K562 (cell line): ENCODE measurements around the gene RXRB. TPM values are rescaled to one million over a fixed set of nuclear protein-coding genes. Genes with fewer than 3 reads are reported as not detected.
A peak's percentile ranks its signal among the peaks of the same experiment; 100 is the strongest.

Source experiments
- ARID4B ChIP-seq: sonication (generic); formaldehyde crosslinking; IDR thresholded peaks from 2 replicates; pipeline ENCODE4 v1.8.0; 2022; ENCODE audit warnings: mild to moderate bottlenecking, missing genetic modification reagents
- CEBPB ChIP-seq: fragments of 450-650 bp; IDR thresholded peaks from 2 replicates; pipeline ENCODE4 v1.6.1; 2016; ENCODE audit warnings: missing genetic modification characterization, missing compliant biosample characterization
- HDAC2 ChIP-seq: fragments of 450-650 bp; IDR thresholded peaks from 2 replicates; pipeline ENCODE4 v1.6.1; 2016; ENCODE audit warnings: mild to moderate bottlenecking
- HDAC8 ChIP-seq: fragments of 450-650 bp; IDR thresholded peaks from 2 replicates; pipeline ENCODE4 v1.6.1; 2016; ENCODE audit warnings: mild to moderate bottlenecking, missing genetic modification characterization, moderate library complexity, missing compliant biosample characterization
- IFI16 ChIP-seq: fragments of 250-450 bp; sonication (Bioruptor Pico); IDR thresholded peaks from 2 replicates; pipeline ENCODE4 v2.1.2; 2022; ENCODE audit warnings: mild to moderate bottlenecking, inconsistent platforms
- JUN ChIP-seq, 2 experiments: sonication (generic) in 1 of 2; formaldehyde crosslinking in 1 of 2; IDR thresholded peaks; 2 replicates each; pipeline versions ENCODE4 v1.6.1 to v1.8.0; 2012 to 2022; ENCODE audit warnings: borderline replicate concordance in 2 of 2, mild to moderate bottlenecking in 2 of 2, improper control_type of control experiment in 1 of 2, low read depth in 1 of 2, low read length in 1 of 2, missing genetic modification reagents in 1 of 2
- LARP7 ChIP-seq: fragments of 450-650 bp; IDR thresholded peaks from 2 replicates; pipeline ENCODE4 v1.6.1; 2016
- MAFK ChIP-seq: IDR thresholded peaks from 2 replicates; pipeline ENCODE4 v1.6.1; 2011; ENCODE audit warnings: low read length, improper control_type of control experiment
- MEF2A ChIP-seq: IDR thresholded peaks from 2 replicates; pipeline ENCODE4 v1.6.1; 2011; ENCODE audit warnings: low read depth, mild to moderate bottlenecking, low read length, moderate library complexity; ENCODE audit not compliant: control insufficient read depth
- MYNN ChIP-seq, 2 experiments: sonication (generic); formaldehyde crosslinking in 1 of 2; IDR thresholded peaks; 2 replicates each; pipeline versions ENCODE4 v1.5.0 to v1.6.1; 2016 to 2020; ENCODE audit warnings: antibody characterized with exemption in 1 of 2, missing genetic modification reagents in 1 of 2
- RB1 ChIP-seq: fragments of 450-650 bp; IDR thresholded peaks from 2 replicates; pipeline ENCODE4 v1.6.1; 2017; ENCODE audit warnings: low read depth, mild to moderate bottlenecking
- SMARCC2 ChIP-seq: fragments of 450-650 bp; IDR thresholded peaks from 2 replicates; pipeline ENCODE4 v1.6.1; 2017; ENCODE audit warnings: antibody characterized with exemption, moderate library complexity, mild to moderate bottlenecking, low read depth
- SP1 ChIP-seq: sonication (generic); formaldehyde crosslinking; IDR thresholded peaks from 2 replicates; pipeline ENCODE4 v1.8.1; 2022; ENCODE audit warnings: mild to moderate bottlenecking, missing genetic modification reagents
- TARDBP ChIP-seq: fragments of 450-650 bp; IDR thresholded peaks from 2 replicates; pipeline ENCODE4 v1.6.1; 2016
- TBP ChIP-seq: optimal IDR thresholded peaks from 2 replicates; pipeline ENCODE3; 2011; ENCODE audit warnings: low read depth, low read length, improper control_type of control experiment
- ZNF134 ChIP-seq: fragments of 250-450 bp; sonication (Bioruptor Pico); conservative IDR thresholded peaks from 2 replicates; pipeline ENCODE4 v1.4.0; 2020
- polyA plus RNA-seq, 8 experiments: library from polyadenylated mRNA; depleted of rRNA in 4 of 8; stranded (reverse) in 5 of 8; unstranded in 3 of 8; fragments of >200 nt; fragmentation: Nextera tagmentation in 2 of 8; fragmentation: Illumina TruSeq in 1 of 8; extraction: Ambion mirVana in 2 of 8; extraction: Trizol in 1 of 8; gene quantifications; 2 replicates each; pipeline versions ENCODE4 v1.2.1 to v1.2.3, GENCODE V29; 2011 to 2014; ENCODE audit warnings: inconsistent platforms in 1 of 8, missing spikeins in 1 of 8
- total RNA-seq, 7 experiments: library from RNA; depleted of rRNA in 6 of 7; stranded (reverse); fragments of >200 nt in 6 of 7; fragmentation: Illumina TruSeq in 2 of 7; extraction: Trizol in 2 of 7; gene quantifications; 2 replicates each; pipeline versions ENCODE4 v1.2.1 to v1.2.3, GENCODE V29; 2011 to 2021; ENCODE audit warnings: low replicate concordance in 1 of 7
- TF ChIP-seq, protein P1 (sequence below), 2 experiments: IDR thresholded peaks in 1 of 2; conservative IDR thresholded peaks in 1 of 2; 2 replicates each; pipeline ENCODE4 v1.6.1; 2016; ENCODE audit warnings: low read depth in 2 of 2, mild to moderate bottlenecking in 1 of 2, missing compliant biosample characterization in 1 of 2, missing genetic modification characterization in 1 of 2, moderate library complexity in 1 of 2
- TF ChIP-seq, protein P2 (sequence below): fragments of 150-350 bp; IDR thresholded peaks from 2 replicates; pipeline ENCODE4 v1.6.1; 2014; ENCODE audit warnings: low read depth, mild to moderate bottlenecking, low read length, borderline replicate concordance

RXRB gene
- total and polyA plus RNA-seq, 9 of the 15 experiments (the other 6 are each of a cell fraction or from before 2014, with no cell fraction given): 0.76 to 35.5 (median 18.4) TPM

GRCh38 chr6:33207552-33208090 lies 7.2 kb upstream of the RXRB start (continued):
- no peak for TF ChIP-seq JUN (IDR thresholded peaks at IDR 0.05; ENCODE audit: borderline replicate concordance, low read depth, low read length)
- peak; percentile 11; the same call in 1 of the 2 replicates for TF ChIP-seq JUN (CRISPR knock-in tag; IDR thresholded peaks at IDR 0.05; ENCODE audit: borderline replicate concordance)
- TF ChIP-seq SMARCC2: peak; percentile 21; the same call in 1 of the 2 replicates
- TF ChIP-seq MAFK: no peak
- no peak for TF ChIP-seq HDAC2
- TF ChIP-seq, protein P1, sequence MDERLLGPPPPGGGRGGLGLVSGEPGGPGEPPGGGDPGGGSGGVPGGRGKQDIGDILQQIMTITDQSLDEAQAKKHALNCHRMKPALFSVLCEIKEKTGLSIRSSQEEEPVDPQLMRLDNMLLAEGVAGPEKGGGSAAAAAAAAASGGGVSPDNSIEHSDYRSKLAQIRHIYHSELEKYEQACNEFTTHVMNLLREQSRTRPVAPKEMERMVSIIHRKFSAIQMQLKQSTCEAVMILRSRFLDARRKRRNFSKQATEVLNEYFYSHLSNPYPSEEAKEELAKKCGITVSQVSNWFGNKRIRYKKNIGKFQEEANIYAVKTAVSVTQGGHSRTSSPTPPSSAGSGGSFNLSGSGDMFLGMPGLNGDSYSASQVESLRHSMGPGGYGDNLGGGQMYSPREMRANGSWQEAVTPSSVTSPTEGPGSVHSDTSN (CRISPR knock-in tag; IDR thresholded peaks at IDR 0.05; ENCODE audit: low read depth): no peak
- TF ChIP-seq, protein P1 (tag; conservative IDR thresholded peaks at IDR 0.05; ENCODE audit: low read depth): no peak
- peak; percentile 3; the same call in 1 of the 2 replicates for TF ChIP-seq ARID4B
- TF ChIP-seq HDAC8 (tag): no peak
- peak; percentile 5; the same call in 1 of the 2 replicates for TF ChIP-seq RB1
- TF ChIP-seq TARDBP: no peak
- TF ChIP-seq SP1: no peak
- no peak for TF ChIP-seq IFI16 (CRISPR knock-in tag)
- 0 out of 2 replicates have a peak, but pooled peaks have one; percentile 22 for TF ChIP-seq MYNN (IDR thresholded peaks at IDR 0.05)
- no peak for TF ChIP-seq MYNN (CRISPR knock-in tag; IDR thresholded peaks at IDR 0.05)
- TF ChIP-seq, protein P2, sequence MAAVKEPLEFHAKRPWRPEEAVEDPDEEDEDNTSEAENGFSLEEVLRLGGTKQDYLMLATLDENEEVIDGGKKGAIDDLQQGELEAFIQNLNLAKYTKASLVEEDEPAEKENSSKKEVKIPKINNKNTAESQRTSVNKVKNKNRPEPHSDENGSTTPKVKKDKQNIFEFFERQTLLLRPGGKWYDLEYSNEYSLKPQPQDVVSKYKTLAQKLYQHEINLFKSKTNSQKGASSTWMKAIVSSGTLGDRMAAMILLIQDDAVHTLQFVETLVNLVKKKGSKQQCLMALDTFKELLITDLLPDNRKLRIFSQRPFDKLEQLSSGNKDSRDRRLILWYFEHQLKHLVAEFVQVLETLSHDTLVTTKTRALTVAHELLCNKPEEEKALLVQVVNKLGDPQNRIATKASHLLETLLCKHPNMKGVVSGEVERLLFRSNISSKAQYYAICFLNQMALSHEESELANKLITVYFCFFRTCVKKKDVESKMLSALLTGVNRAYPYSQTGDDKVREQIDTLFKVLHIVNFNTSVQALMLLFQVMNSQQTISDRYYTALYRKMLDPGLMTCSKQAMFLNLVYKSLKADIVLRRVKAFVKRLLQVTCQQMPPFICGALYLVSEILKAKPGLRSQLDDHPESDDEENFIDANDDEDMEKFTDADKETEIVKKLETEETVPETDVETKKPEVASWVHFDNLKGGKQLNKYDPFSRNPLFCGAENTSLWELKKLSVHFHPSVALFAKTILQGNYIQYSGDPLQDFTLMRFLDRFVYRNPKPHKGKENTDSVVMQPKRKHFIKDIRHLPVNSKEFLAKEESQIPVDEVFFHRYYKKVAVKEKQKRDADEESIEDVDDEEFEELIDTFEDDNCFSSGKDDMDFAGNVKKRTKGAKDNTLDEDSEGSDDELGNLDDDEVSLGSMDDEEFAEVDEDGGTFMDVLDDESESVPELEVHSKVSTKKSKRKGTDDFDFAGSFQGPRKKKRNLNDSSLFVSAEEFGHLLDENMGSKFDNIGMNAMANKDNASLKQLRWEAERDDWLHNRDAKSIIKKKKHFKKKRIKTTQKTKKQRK: no peak
- TF ChIP-seq LARP7: no peak; the same call in 1 of the 2 replicates
- no peak for TF ChIP-seq MEF2A
- peak; percentile 30 for TF ChIP-seq TBP
- TF ChIP-seq CEBPB (tag): no peak
- no peak for TF ChIP-seq ZNF134 (CRISPR knock-in tag)
